Immature natural killer cell (primary cell): Measurements from ENCODE around the gene PRKCG. TPM values are rescaled to one million over a fixed set of nuclear protein-coding genes. Genes with fewer than 3 reads are reported as not detected.

Experiments used
- DNase-seq, 3 donors: peaks; one replicate each; pipeline ENCODE4 v3.0.0; 2022; ENCODE audit warnings: mixed read lengths in 1 of 3
- H3K27ac Mint-ChIP-seq, 6 donors: one replicate each; pipeline ENCODE4 v1.8.0; 2020; ENCODE audit warnings: mixed read lengths in 6 of 6, mild to moderate bottlenecking in 5 of 6, inconsistent platforms in 4 of 6, moderate library complexity in 3 of 6
- H3K27me3 Mint-ChIP-seq, 3 donors: one replicate each; pipeline ENCODE4 v1.8.0; 2020 to 2021; ENCODE audit warnings: low read depth in 3 of 3, mild to moderate bottlenecking in 3 of 3, mixed read lengths in 3 of 3, moderate library complexity in 3 of 3, inconsistent platforms in 1 of 3
- H3K36me3 Mint-ChIP-seq, 3 donors: one replicate each; pipeline ENCODE4 v1.8.0; 2020; ENCODE audit warnings: mixed read lengths in 3 of 3, inconsistent platforms in 2 of 3, mild to moderate bottlenecking in 2 of 3
- H3K4me1 Mint-ChIP-seq, 2 donors: one replicate each; pipeline ENCODE4 v1.8.0; 2020; ENCODE audit warnings: inconsistent platforms in 2 of 2, mild to moderate bottlenecking in 2 of 2, mixed read lengths in 2 of 2, moderate library complexity in 1 of 2
- H3K4me3 Mint-ChIP-seq, 5 donors: one replicate each; pipeline ENCODE4 v1.8.0; 2020; ENCODE audit warnings: mild to moderate bottlenecking in 5 of 5, mixed read lengths in 5 of 5, inconsistent platforms in 3 of 5, moderate library complexity in 3 of 5
- H3K9me3 Mint-ChIP-seq, 6 donors: one replicate each; pipeline ENCODE4 v1.8.0; 2020; ENCODE audit warnings: mild to moderate bottlenecking in 6 of 6, mixed read lengths in 6 of 6, inconsistent platforms in 4 of 6, moderate library complexity in 3 of 6
- polyA plus RNA-seq, 3 donors: library from polyadenylated mRNA; unstranded; fragments of 300-500 nt; fragmentation: Illumina TruSeq; gene quantifications; one replicate each; pipeline ENCODE4 v1.2.3, GENCODE V29; 2021

Gene PRKCG
- polyA plus RNA-seq, 3 donors from 2014 or later = not detected

GRCh38 chr19:53876651-53877224 is 5.3 kb upstream of the PRKCG start:
- Mint-ChIP-seq H3K36me3 (peaks cover 15 to 22% (median 20%) of the 10 kb centered on the region in 3 donors), H3K27ac (peak overlapping the region in 1 of 6 donors; percentile 0), H3K9me3 (no peaks in the 10 kb centered on the region), H3K4me3 (no peak overlapping the region), H3K27me3 (peaks cover 11 to 28% (median 14%) of the 10 kb centered on the region in 3 donors), H3K4me1 (peaks cover 19 to 28% of the 10 kb centered on the region in 2 donors)
- DNase-seq = no peak

DNA sequence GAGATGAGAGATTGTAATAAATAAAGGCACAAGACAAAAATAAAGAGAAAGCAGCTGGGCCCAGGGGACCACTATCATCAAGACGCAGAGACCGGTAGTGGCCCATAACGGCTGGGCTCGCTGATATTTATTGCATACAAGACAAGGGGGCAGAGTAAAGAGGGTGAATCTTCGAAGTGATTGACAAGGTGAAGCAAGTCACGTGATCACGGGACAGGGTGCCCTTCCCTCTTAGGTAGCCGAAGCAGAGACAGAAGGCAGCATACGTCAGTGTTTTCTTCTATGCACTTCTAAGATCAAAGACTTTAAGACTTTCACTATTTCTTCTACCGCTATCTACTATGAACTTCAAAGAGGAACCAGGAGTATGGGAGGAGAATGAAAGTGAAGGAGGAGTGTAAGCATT is 4.6 kb upstream of the PRKCG start:
- peaks cover 9 to 28% (median 14%) of the 10 kb centered on the region in 3 donors for H3K27me3 Mint-ChIP-seq
- H3K4me3 Mint-ChIP-seq = peak overlapping the region in 1 of 5 donors; percentile 14
- H3K4me1 Mint-ChIP-seq = peaks cover 17 to 28% of the 10 kb centered on the region in 2 donors
- H3K9me3 Mint-ChIP-seq = no peaks in the 10 kb centered on the region
- H3K27ac Mint-ChIP-seq = peak overlapping the region in 1 of 6 donors; percentile 43
- no peak for DNase-seq
- H3K36me3 Mint-ChIP-seq = peaks cover 15 to 22% (median 20%) of the 10 kb centered on the region in 3 donors

GRCh38 chr19:53878776-53879139 is 3.2 kb upstream of the PRKCG start:
- no peak for DNase-seq
- H3K27ac Mint-ChIP-seq = peak overlapping the region in 3 of 6 donors; percentile 2 to 58 (median 28)
- H3K9me3 Mint-ChIP-seq = no peaks in the 10 kb centered on the region
- H3K4me1 Mint-ChIP-seq = peaks cover 17 to 26% of the 10 kb centered on the region in 2 donors
- H3K27me3 Mint-ChIP-seq = peaks cover 11 to 15% (median 11%) of the 10 kb centered on the region in 3 donors
- peaks cover 11 to 17% (median 11%) of the 10 kb centered on the region in 3 donors for H3K36me3 Mint-ChIP-seq
- peak overlapping the region in 2 of 5 donors; percentile 39 to 66 for H3K4me3 Mint-ChIP-seq

DNA sequence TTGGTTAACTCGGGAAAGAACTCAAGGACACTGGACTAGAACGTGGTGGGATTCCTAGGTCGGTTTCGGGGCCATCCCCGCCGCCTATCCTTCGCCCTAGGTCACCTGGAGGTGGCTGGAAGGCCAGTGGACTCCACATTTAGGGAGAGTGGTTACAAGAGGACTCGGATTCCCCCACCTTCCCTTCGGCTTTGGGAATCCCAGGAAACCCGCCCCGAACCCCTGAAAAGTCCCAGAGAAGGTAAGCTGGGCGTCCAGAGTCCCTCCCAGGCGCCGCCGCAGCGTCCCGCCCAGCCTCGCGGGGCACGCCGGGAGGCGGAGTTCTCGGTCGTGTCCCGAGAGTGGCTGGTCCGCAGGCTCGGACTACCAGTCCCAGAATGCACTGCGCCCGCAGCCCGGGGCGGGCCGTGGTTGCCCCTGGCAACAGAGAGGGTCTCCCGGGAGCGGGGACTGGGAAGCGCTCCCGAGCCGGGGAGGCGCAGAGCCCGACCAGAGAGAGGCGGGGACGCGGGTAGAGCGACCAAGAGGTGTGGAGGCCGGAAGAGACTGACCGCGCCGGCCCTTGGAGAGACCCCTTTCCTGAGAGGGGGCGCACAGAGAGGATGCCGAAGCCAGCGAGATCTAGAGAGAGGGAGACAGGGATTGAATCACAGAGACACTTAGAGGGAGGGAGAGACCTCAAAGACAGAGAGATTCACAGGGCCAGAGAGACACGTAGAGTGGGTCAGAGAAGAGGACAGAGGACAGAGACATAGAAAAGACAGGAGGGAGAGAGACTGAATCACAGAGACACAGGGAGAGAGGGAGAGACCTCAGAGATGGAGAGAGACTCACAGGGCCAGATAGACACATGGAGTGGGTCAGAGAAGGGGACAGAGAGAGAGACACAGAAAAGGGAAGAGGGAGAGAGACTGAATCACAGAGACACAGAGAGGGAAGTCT is 2.6 kb upstream of the PRKCG start:
- Mint-ChIP-seq H3K4me1 (peaks cover 13 to 22% of the 10 kb centered on the region in 2 donors), H3K36me3 (peaks cover 5 to 11% (median 5%) of the 10 kb centered on the region in 3 donors), H3K4me3 (peak overlapping the region in 1 of 5 donors; percentile 66), H3K27me3 (peaks cover 8 to 11% (median 10%) of the 10 kb centered on the region in 3 donors), H3K9me3 (no peaks in the 10 kb centered on the region), H3K27ac (peak overlapping the region in 3 of 6 donors; percentile 28 to 62 (median 58))
- peak; percentile 69 to 72 (median 69) for DNase-seq

DNA sequence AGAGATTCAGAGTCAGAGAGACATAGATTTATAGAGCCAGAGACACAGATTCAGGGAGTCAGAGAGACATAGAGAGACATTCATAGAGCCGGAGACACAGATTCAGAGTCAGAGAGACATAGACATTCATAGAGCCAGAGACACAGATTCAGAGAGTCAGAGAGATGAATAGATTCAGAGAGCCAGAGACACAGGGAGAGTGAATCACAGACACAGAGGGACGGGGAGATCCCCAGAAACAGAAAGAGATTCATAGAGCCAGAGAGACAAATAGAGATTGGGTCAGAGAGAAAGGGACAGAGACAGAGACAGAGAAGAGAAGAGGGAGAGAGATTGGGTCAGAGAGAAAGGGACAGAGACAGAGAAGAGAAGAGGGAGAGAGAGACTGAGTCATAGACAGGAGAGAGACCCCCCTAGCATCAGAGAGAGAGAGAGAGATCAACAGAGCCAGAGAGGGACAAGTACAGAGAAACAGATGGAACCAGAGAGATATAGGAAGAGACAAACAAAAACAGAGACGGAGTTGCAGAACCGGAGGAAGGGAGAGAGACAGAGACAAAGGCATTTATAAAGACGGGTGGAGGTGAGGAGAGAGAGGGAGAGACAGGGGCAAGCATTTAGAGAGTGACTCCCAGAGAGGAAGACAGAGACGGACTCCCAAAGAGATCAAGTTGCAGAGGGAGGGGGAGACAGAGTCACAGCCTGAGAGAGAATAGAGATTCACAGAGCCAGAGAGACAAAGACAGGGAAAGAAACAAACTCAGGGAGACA is 1.1 kb upstream of the PRKCG start:
- Mint-ChIP-seq H3K4me3 (no peak overlapping the region), H3K9me3 (no peaks in the 10 kb centered on the region), H3K27ac (no peak overlapping the region), H3K36me3 (peaks cover 0 to 2% (median 0%) of the 10 kb centered on the region in 3 donors), H3K27me3 (peaks cover 7 to 10% (median 8%) of the 10 kb centered on the region in 3 donors), H3K4me1 (peaks cover 6 to 15% of the 10 kb centered on the region in 2 donors)
- no peak for DNase-seq

DNA sequence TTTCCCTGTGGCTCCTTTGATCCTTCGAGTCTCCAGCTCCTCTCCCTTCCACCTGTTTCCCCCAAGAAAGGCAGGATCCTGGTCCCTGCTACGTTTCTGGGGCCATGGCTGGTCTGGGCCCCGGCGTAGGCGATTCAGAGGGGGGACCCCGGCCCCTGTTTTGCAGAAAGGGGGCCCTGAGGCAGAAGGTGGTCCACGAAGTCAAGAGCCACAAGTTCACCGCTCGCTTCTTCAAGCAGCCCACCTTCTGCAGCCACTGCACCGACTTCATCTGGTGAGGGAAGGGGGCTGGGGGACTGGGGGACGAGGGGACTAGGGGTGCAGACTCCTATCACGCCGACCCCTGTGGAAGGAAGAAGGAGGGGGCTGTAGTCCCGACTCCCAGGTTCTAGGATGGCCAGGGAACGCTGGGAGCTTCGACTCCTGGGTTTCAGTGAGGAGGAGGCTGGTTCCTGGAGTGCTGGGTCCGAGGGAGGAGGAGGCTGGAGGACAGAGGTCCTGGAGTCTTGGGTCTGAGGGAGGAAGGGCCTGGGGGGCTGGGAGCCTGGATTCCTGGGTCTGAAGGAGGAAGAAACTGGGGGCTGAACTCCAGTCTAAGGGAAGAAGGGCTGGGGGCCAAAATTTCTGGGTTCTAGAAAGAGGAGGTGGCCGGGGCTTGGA is 524 bp downstream of the PRKCG start:
- Mint-ChIP-seq H3K9me3 (no peaks in the 10 kb centered on the region), H3K27me3 (peaks cover 3 to 10% (median 8%) of the 10 kb centered on the region in 3 donors), H3K36me3 (no peaks in the 10 kb centered on the region), H3K27ac (no peak overlapping the region), H3K4me3 (peak overlapping the region in 3 of 5 donors; percentile 34 to 57 (median 38)), H3K4me1 (peaks cover 6 to 13% of the 10 kb centered on the region in 2 donors)
- no peak for DNase-seq

DNA sequence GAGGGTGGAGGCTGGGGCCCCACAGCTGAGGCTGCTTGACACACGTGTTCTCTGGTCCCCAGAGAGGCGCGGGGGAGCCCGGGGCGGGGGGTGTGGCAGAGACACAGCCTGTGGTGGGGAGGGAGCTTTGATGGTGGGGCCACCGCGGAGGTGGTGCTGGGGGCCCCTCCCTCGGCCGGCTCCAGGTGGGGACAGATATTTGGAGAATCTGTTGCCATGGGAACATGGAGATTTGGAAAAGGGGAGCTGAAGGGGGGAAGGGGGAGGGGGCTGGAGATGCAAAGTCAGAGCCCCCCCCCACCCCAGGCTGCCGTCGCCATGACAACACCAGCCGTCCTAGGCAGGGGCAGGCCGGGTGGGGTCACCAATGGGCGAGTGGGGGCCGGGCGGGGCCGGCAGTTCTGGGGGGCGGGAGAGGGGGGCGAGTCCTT is 1.2 kb downstream of the PRKCG start:
- H3K4me1 Mint-ChIP-seq = peaks cover 6 to 12% of the 10 kb centered on the region in 2 donors
- peaks cover under 1 to 10% (median 8%) of the 10 kb centered on the region in 3 donors for H3K27me3 Mint-ChIP-seq
- H3K4me3 Mint-ChIP-seq = no peak overlapping the region
- H3K27ac Mint-ChIP-seq = peak overlapping the region in 1 of 6 donors; percentile 39
- no peak for DNase-seq
- no peaks in the 10 kb centered on the region for H3K36me3 Mint-ChIP-seq
- no peaks in the 10 kb centered on the region for H3K9me3 Mint-ChIP-seq

- H3K27me3 Mint-ChIP-seq = peaks cover 0 to 10% (median 8%) of the 10 kb centered on the region in 3 donors
- no peak for DNase-seq
- peak overlapping the region in 2 of 6 donors; percentile 37 to 39 for H3K27ac Mint-ChIP-seq
- peak overlapping the region in 4 of 5 donors; percentile 18 to 61 (median 55) for H3K4me3 Mint-ChIP-seq
- peaks cover 6 to 10% of the 10 kb centered on the region in 2 donors for H3K4me1 Mint-ChIP-seq
- no peaks in the 10 kb centered on the region for H3K36me3 Mint-ChIP-seq
- no peaks in the 10 kb centered on the region for H3K9me3 Mint-ChIP-seq
Observed at GRCh38 chr19:53883741-53884140, 1.7 kb downstream of the PRKCG start.

- Mint-ChIP-seq H3K27ac (no peak overlapping the region), H3K4me3 (no peak overlapping the region), H3K36me3 (no peaks in the 10 kb centered on the region), H3K9me3 (no peaks in the 10 kb centered on the region), H3K27me3 (peaks cover 0 to 10% (median 8%) of the 10 kb centered on the region in 3 donors), H3K4me1 (peaks cover 5 to 8% of the 10 kb centered on the region in 2 donors)
- DNase-seq = no peak
Observed at GRCh38 chr19:53884256-53884655, 2.3 kb downstream of the PRKCG start.

GRCh38 chr19:53885036-53885435 is 3.0 kb downstream of the PRKCG start:
- peaks cover 7 to 11% of the 10 kb centered on the region in 2 donors for H3K4me1 Mint-ChIP-seq
- no peak overlapping the region for H3K4me3 Mint-ChIP-seq
- no peak overlapping the region for H3K27ac Mint-ChIP-seq
- no peak for DNase-seq
- no peaks in the 10 kb centered on the region for H3K36me3 Mint-ChIP-seq
- peaks cover 0 to 10% (median 8%) of the 10 kb centered on the region in 3 donors for H3K27me3 Mint-ChIP-seq
- H3K9me3 Mint-ChIP-seq = no peaks in the 10 kb centered on the region

DNA sequence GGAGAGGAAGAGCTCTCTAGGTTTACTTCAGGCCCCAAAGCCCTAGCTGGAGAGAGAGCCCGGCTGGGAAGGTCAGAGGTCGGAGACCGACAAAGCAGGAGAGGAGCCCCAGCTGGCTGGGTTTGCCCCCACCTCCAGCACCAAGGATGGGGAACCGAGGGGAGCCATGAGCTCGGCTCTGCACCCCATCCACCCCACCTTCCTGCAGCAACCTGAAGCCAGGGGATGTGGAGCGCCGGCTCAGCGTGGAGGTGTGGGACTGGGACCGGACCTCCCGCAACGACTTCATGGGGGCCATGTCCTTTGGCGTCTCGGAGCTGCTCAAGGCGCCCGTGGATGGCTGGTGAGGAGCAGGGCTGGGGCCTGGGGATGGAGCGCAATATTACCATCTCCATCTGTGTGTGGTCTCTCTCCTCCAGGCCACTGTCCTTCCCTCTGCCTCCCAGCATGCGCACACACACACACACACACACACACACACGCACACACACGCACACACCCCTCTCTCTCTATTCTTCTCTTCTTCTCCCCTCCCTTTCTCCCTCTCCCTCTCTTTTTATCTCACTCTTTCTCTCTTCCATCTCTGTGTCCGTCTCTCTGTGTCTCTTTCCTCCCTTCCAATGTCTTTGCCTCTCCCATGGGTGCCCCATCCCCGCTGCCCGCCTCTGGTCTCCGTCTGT is 10.4 kb downstream of the PRKCG start:
- Mint-ChIP-seq H3K27ac (no peak overlapping the region), H3K27me3 (peaks cover 4 to 17% (median 16%) of the 10 kb centered on the region in 3 donors), H3K36me3 (no peaks in the 10 kb centered on the region), H3K9me3 (peaks cover 0 to 2% (median 0%) of the 10 kb centered on the region in 6 donors), H3K4me3 (no peak overlapping the region), H3K4me1 (peaks cover 4 to 5% of the 10 kb centered on the region in 2 donors)
- no peak for DNase-seq

DNA sequence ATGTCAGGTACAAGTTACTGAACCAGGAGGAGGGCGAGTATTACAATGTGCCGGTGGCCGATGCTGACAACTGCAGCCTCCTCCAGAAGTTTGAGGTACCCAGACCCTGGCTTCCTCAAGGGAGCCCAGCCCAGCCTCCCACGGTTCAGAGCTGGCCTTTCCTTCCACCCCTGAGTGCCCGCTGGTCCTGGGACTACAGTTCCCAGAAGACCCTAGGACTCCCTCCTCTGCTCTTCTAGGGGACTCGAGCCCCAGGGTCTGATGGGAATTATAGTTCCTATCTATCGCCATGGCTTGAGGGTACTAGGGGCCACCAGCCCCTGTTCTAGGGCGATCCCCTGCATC is 11.0 kb downstream of the PRKCG start:
- H3K27me3 Mint-ChIP-seq = peaks cover 6 to 17% (median 16%) of the 10 kb centered on the region in 3 donors
- H3K9me3 Mint-ChIP-seq = peaks cover 0 to 2% (median 0%) of the 10 kb centered on the region in 6 donors
- H3K4me3 Mint-ChIP-seq = no peak overlapping the region
- peaks cover 4 to 5% of the 10 kb centered on the region in 2 donors for H3K4me1 Mint-ChIP-seq
- no peaks in the 10 kb centered on the region for H3K36me3 Mint-ChIP-seq
- DNase-seq = no peak
- H3K27ac Mint-ChIP-seq = no peak overlapping the region
